Panc1 (cell line): ENCODE results near the gene TFF1.

ENCODE experiments used
- POLR2AphosphoS5 ChIP-seq: IDR thresholded peaks from 2 replicates; pipeline ENCODE4 v1.6.1; 2012; ENCODE audit warnings: mild to moderate bottlenecking, low read depth, low read length, moderate library complexity
- SIN3A ChIP-seq: IDR thresholded peaks from 2 replicates; pipeline ENCODE4 v1.6.1; 2012; ENCODE audit warnings: low read depth, mild to moderate bottlenecking, low read length, moderate library complexity, borderline replicate concordance; ENCODE audit not compliant: insufficient read depth
- TCF7L2 ChIP-seq: IDR thresholded peaks from 2 replicates; pipeline ENCODE4 v1.6.1; 2011; ENCODE audit warnings: mild to moderate bottlenecking, low read depth, low read length, inconsistent platforms
- TF ChIP-seq, protein P1 (sequence below): fragments of 450-650 bp; IDR thresholded peaks from 2 replicates; pipeline ENCODE4 v1.5.1; 2017; ENCODE audit warnings: mild to moderate bottlenecking
- TF ChIP-seq, protein P2 (sequence below), 2 experiments: IDR thresholded peaks; 2 replicates each; pipeline ENCODE4 v1.6.1; 2011 to 2012; ENCODE audit warnings: low read depth in 2 of 2, control low read depth in 1 of 2, low read length in 1 of 2, mild to moderate bottlenecking in 1 of 2, moderate library complexity in 1 of 2; ENCODE audit not compliant: insufficient read depth in 1 of 2

- TF ChIP-seq, protein P1, sequence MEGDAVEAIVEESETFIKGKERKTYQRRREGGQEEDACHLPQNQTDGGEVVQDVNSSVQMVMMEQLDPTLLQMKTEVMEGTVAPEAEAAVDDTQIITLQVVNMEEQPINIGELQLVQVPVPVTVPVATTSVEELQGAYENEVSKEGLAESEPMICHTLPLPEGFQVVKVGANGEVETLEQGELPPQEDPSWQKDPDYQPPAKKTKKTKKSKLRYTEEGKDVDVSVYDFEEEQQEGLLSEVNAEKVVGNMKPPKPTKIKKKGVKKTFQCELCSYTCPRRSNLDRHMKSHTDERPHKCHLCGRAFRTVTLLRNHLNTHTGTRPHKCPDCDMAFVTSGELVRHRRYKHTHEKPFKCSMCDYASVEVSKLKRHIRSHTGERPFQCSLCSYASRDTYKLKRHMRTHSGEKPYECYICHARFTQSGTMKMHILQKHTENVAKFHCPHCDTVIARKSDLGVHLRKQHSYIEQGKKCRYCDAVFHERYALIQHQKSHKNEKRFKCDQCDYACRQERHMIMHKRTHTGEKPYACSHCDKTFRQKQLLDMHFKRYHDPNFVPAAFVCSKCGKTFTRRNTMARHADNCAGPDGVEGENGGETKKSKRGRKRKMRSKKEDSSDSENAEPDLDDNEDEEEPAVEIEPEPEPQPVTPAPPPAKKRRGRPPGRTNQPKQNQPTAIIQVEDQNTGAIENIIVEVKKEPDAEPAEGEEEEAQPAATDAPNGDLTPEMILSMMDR, result no peak
- TF ChIP-seq, protein P2, sequence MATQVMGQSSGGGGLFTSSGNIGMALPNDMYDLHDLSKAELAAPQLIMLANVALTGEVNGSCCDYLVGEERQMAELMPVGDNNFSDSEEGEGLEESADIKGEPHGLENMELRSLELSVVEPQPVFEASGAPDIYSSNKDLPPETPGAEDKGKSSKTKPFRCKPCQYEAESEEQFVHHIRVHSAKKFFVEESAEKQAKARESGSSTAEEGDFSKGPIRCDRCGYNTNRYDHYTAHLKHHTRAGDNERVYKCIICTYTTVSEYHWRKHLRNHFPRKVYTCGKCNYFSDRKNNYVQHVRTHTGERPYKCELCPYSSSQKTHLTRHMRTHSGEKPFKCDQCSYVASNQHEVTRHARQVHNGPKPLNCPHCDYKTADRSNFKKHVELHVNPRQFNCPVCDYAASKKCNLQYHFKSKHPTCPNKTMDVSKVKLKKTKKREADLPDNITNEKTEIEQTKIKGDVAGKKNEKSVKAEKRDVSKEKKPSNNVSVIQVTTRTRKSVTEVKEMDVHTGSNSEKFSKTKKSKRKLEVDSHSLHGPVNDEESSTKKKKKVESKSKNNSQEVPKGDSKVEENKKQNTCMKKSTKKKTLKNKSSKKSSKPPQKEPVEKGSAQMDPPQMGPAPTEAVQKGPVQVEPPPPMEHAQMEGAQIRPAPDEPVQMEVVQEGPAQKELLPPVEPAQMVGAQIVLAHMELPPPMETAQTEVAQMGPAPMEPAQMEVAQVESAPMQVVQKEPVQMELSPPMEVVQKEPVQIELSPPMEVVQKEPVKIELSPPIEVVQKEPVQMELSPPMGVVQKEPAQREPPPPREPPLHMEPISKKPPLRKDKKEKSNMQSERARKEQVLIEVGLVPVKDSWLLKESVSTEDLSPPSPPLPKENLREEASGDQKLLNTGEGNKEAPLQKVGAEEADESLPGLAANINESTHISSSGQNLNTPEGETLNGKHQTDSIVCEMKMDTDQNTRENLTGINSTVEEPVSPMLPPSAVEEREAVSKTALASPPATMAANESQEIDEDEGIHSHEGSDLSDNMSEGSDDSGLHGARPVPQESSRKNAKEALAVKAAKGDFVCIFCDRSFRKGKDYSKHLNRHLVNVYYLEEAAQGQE (IDR thresholded peaks at IDR 0.05; ENCODE audit: insufficient read depth in 1 of 2, low read depth in 2 of 2, low read length in 1 of 2), result no peak
- TF ChIP-seq POLR2AphosphoS5 (no peak), TCF7L2 (no peak), SIN3A (no peak)
These were observed 31.5 kb upstream of the TFF1 start for GRCh38 chr21:42397746-42398394.
